Measurements from ENCODE around the gene APOBEC3C.
"Not testable (repeated sequence)": the region's sequence is repeated elsewhere in the genome, so short reads cannot be mapped to it uniquely, and the experiment has no call there.

DNA sequence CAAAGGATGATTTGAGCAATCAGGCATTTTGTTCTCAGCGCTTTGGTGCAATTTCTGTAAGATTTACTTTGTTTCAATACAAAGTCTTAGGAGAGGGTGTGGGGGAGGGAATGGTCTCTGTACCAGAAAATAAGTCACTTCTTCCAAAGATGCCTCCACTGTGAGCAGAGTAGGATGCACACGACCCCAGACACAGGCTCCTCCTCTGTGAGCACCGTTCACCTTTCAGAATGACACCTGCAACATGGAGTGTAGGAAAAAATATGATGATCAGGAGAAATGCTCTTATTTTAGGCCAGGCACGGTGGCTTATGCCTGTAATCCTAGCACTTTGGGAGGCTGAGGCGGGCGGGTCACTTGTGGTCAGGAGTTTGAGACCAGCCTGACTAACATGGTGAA lies 665 bp downstream of the APOBEC3C start:
- TF ChIP-seq, protein P1, sequence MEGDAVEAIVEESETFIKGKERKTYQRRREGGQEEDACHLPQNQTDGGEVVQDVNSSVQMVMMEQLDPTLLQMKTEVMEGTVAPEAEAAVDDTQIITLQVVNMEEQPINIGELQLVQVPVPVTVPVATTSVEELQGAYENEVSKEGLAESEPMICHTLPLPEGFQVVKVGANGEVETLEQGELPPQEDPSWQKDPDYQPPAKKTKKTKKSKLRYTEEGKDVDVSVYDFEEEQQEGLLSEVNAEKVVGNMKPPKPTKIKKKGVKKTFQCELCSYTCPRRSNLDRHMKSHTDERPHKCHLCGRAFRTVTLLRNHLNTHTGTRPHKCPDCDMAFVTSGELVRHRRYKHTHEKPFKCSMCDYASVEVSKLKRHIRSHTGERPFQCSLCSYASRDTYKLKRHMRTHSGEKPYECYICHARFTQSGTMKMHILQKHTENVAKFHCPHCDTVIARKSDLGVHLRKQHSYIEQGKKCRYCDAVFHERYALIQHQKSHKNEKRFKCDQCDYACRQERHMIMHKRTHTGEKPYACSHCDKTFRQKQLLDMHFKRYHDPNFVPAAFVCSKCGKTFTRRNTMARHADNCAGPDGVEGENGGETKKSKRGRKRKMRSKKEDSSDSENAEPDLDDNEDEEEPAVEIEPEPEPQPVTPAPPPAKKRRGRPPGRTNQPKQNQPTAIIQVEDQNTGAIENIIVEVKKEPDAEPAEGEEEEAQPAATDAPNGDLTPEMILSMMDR (conservative IDR thresholded peaks at IDR 0.05; ENCODE audit: low read length): not testable (repeated sequence)
- not testable (repeated sequence) for TF ChIP-seq EZH2phosphoT487 (IDR thresholded peaks at IDR 0.05; ENCODE audit: borderline replicate concordance)
